HG03139 (cell line): ENCODE measurements around the gene CD59.
A peak's percentile ranks its signal among the peaks of the same experiment; 100 is the strongest.

Experiments
- ATAC-seq: cut with Tn5 transposase; IDR thresholded peaks from one replicate; pipeline ENCODE4 v1.9.1; 2021; ENCODE audit not compliant: unreplicated experiment

CD59 gene, protein sequence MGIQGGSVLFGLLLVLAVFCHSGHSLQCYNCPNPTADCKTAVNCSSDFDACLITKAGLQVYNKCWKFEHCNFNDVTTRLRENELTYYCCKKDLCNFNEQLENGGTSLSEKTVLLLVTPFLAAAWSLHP

DNA sequence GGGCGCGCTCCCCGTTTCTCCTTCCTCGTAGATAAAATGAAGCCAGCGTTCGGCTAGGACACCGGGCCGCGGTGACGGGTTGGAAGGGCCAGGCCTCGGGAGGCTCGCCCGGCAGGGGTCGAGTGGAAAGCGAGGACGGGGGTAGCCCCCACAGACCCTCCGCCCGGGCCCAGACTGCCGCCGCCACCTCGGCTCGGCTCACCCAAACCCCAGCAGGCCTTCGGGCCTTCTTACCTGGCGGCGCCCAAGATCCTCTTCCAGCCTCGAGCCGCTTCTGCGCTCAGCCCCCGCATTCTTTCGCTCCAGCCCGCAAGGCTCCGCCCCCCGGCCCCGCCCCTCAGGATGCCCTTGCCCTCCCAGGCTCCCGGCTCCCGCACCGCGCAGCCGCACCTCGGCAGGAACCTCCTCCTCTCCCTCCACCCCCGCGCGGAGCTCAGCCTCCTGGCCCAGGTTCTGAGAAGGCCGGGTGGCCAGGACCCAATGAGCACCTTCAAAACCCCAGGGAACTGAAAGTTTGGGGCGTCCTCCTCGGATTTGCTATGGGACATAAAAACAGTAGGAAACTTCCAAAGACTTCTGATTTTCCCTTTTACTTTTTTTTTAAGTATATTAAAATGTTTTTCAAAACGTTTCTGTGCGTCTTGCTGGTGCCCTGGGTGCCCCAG is at the start of gene CD59:
CD59 (minus strand) TSS at position 276 of the 665 bp plus-strand sequence. CDS start 13,978 bp downstream, outside the sequence.
- ATAC-seq: peak; percentile 45

DNA sequence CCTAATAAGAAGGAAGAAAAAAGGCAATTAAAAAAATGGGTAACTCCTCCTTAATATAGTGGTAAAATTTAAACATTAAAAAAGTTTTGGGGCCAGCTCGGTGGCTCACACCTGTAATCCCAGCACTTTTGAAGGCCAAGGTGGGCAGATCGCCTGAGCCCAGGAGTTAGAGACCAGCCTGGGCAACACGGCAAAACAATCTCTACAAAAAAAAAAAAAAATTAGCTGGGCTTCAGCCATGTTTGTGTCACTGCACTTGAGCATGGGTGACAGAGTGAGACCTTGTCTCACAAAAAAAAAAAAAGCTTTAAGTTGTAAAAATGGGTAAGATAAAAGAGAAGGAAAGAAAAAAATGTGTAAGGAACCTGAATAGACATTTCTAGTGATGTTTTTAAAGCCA is 49.4 kb upstream of the CD59 start:
- no peak for ATAC-seq

DNA sequence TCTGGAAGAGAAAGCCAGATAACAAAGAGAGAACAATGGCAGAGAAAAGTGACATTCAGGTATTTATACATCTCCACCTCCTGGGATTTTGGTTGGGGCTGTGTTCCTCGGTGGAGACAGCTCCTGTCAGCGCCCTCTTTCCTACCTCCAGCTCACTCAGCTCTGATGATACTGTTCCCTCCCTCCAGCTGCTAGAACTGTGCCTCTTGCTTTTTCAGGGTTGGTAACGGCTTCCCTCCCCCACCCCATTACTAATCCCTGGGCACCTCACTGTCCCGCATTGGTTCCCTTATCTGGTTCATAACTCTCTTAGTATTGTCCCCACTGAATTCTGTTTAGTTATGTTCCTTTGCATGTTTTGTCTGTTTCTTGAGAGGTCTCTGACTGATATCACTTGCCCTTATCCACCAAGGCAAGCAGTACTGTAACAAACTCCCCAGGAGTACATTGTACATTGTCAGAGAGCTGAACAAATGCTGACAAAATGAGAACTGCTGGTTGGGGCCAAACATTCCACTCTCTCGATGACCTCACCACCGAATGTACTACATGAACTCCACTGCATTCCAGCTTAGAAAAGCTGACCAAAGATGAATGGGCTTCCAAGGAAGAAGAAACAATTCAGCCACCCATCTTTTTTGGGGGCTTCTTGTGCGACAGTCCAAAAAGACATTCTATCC is 43.8 kb upstream of the CD59 start:
- no peak for ATAC-seq

DNA sequence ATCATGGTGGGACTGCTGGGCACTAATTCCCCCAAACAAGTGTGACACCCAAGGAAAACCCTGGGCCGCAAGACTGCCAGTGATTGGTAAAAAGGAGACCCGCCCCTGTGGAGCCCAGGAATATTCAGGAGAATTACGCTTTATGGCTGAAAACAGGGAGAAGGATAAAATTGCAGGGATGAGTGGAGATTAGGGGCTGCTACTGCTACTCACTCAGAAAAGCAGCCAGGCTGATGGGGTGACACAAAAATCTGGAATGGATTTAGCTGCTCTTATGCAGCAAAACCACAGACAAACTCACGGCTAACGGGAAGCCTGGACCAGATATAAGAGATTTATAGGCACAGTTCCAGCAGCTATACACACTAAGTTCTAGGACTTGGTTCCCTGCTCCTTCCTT is 42.5 kb upstream of the CD59 start:
- no peak for ATAC-seq

DNA sequence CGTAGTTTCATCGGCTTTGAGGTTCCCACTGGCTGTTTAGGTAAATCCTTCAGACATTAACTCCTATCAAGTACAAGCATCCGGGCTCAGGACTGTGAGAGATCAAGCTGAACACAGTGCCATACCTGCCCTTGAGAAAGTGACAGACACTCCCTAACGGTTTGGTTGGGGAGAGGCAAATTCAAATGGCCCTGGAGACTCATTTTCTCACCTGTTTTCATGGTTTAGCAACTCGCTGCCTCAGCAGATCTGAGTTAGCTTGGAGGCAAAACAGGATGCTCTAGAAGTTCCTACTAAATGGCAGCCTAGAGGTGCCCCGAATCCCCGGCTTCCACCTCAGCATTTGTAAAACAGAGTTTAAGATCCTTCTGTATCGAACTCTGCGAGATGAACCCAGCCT is 41.7 kb upstream of the CD59 start:
- ATAC-seq: no peak

DNA sequence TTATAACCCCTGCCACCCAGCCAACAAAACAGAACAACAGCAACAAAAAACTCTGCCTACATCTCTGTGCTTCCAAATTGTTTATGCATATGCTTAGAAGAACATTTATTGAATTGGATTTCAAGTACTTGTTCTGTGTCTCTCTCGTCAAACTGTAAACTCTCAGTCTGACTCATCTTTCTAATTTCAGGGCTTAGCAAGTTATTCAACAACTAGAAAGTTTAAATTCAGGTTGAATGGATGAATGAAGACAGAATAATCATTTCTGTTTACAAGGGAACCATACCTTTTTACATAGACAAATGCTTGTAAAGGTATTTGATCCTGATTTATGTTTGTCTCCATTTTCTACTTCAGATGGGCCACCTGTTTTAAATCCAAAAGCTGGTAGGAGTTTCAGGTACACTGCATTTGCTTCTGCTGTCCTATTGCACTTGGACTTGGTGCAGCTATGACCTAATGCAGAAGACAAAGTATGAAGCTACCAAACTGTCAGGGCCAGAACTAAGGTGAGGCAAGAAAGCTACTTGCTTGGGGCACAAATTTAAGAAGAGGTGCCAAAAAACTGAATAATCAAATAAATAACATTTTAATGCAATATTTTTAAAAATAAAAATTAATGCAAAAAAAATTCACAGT is 39.7 kb upstream of the CD59 start:
- no peak for ATAC-seq

DNA sequence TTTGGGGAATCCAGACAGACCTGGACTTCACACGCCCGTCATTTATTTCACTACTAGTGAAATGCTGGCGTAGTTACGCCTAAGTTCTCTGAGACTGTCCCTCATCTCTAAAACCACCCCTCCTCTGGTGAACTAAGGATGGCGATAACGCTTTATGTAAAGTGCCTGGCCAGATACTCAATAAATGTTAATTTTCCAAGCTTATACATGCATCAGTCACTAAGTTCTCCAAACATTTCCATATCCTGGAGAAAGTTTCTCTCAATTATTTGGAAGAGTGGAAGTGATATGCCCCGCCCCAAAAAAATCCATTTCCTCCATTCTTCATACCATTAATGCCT is 39.2 kb upstream of the CD59 start:
- no peak for ATAC-seq

DNA sequence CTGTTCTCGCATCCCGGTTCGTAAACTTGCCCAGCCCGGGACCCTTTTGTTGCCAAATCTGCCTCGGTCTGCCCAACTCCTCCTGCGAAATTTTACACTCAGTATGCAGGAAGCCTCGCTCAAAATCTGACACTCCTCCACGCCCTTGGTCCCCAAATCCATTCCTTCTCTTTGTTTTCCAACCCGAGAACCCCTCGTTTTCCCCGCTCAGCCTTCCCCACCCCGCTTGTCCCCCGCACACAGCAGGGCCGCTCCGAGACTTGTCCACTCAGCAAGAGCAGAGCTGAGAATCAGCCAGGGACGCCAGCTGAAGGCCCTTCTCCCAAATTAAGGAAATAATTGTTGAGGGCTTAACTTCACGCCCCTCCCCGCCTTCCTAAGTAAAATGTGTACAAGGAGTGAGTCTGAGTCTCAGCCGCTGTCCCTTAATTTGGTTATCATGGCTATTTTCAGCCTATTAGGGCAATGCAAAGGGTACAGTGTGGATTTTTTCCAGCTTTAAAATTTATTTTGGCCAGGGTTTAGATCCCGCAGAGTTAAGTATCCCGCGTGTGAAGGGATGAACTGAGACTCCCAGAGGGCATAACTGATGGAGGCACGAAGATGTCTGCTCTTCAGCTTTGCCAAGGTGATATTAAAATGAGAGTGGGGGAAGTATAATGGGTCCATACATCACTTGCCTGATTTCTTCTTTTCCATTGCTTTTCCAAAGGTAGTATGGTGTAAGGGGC is 38.7 kb upstream of the CD59 start:
- ATAC-seq: no peak

DNA sequence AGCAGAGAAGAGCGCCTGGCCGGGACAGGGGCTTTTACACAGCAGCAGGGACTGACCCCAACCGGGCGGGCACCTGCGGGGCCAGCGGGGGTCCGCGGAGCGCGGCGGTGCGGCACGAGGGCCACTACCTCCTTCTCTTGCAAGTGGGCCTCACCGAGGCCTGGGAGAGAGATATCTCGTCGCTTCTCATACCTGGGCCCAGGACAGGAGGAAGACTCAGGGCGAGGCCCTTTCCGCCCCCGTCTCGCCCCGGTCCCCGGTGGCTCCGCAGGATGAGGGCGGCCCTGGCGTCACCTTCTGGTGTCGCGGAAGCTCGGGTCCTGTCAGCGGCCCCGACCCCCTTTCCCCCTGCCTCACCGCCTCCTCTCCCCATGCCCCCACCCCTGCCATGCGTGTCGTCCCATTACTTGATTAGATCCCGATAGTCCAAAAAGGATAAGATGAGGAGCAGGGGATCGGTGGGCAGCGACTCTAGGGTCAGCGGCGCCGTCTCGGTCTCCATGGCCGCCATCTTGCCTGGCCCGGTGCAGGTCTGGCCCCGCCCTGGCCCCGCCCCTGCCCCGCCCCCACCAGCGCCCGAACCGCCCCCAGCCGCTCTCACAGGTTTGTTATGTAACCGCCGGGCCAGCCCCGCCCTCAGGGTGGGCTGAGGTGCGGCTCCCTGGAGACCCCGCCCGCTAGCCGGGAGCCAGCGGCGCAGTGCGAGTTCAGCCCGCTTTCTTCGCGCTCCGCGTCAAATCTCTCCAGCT is 37.9 kb upstream of the CD59 start, which contains the start of gene FBXO3:
FBXO3 (minus strand) TSS at position 534 of the 749 bp plus-strand sequence; CDS start at position 511, 23 bp downstream.
- peak; percentile 60 for ATAC-seq

DNA sequence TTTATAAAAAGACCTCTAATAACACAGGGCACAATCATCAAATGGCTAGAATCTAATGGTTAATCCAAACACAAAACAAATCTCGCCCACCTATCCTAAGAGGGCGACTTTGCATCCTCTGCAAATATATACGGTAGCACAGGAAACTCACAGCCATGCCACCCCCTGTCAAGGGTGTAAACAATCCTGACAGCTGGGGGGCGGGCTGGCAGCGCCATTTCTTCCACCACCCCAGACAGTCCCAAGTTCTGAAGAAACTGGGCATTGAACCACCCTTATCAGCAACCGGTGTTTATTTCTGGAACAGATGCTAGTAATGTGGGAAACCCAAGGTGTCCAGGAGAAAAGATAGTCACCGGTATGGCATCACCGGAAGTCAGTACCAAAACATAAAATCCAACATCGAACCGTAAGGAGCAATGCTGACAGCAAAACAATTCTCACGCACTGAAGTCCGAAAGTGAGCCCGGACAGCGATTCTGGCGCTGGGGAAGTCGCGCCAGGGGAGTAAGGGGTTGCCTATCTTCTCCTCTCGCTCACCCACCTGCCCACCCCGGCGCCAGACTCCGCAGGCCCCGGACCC is 37.3 kb upstream of the CD59 start:
- ATAC-seq: peak; percentile 8

DNA sequence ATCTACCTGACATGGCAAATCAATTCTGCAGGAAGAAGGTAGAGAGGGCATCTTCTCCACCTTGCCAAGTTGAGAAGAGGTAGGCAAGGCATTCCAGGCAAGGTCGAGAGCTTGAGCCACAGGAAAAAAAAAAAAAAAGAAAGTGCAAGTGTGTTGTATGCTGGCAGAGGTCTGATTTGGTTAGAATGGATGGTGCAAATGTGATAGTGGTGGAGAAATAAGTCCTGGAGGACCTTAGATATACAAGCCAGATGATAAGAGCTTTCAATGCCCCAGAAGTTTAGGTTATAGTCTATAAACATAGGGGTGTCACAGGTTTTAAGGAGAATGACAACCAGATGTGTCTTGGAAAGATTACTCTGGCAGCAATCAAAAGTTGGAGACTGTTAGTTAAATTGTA is 36.6 kb upstream of the CD59 start:
- no peak for ATAC-seq

DNA sequence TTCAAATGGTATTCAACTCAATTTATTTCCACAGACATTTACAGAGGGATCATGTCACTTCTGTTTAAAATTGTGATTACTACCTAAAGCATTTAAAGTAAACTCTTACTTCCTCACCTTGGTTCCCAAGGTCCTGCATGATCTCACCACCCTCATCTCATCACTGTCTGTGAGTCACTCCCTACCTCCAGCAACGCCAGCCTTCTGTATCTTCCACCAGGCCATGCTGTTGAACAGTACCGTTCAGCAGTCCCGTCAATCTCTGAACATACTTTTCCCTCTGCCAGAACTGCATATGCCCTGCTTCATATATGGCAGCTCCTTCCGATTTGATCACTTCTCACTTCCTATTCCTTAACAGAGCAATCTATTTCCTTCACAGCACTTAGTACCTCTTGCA is 36.1 kb upstream of the CD59 start:
- ATAC-seq: no peak

DNA sequence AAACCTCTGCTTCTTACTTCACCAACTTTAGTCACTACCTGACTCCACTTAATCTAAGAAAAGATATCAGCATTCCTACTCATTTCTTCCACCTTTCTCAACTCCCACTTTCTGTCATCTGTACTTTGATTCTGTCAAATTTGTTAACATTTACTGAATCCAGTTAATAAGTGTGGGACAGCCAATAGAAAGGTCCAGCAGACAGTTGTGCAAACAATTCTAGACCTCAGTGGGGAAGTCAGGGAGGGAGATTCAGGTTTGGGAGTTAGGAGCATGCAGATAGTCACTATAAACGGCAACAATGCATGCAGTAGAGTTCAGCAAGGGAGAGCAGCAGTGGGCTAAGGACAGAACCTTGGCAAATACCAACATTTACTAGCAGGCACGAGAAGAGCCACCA is 34.0 kb upstream of the CD59 start:
- ATAC-seq: no peak

DNA sequence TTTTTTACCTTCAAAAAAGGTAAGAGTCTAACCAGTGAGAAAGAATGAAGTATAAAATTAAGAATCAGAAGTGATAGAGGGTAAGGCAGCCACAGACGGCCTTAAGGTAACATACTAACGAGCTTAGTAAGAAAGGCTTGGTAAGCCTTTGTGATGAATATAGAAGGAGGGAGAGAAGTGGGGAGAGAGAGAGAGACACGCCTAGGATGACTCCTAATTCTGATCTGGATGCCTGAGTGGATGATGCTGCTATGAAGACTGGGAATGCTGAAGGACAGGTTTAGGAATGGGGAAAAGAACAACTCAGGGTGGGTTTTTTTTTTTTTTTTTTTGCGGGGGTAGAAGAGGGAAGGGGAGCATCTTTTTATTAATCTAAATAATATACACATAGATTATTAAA is 33.3 kb upstream of the CD59 start:
- no peak for ATAC-seq

DNA sequence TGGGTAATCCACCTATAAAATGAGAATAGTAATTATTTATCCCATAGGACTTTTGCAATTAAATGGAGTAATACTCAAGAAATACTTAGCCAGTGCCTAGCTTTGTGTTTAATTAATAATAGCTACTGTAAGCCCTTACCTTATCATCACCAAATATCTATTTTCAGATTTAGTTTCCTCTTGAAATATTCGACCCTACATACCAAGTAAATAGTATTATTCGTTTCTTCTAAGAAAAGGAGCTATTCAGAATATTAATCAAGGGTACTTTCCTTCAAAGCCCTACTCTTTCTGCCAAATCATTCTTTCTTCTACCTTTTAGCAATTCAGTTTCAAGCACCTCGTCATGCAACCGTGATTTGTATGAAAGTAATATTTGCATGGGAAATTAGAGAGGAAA is 31.4 kb upstream of the CD59 start:
- no peak for ATAC-seq

DNA sequence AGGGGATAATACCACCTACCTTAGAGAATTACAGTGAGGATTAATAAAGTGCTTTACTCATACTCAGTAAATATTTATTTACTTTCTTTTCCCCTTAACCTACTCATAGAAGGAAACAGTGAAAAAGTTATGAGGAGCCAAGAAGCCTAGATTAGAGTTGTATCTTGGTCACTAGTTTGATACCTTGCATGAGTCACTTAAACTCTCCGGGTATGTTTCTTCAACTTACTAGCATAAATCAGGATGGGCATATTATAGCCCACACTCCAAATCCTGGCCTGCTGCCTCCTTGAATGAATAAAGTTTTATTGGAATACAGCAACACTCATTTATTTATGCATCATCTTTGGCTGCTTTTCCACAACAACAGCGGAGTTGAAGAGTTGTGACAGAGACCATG is 29.9 kb upstream of the CD59 start:
- ATAC-seq: no peak

DNA sequence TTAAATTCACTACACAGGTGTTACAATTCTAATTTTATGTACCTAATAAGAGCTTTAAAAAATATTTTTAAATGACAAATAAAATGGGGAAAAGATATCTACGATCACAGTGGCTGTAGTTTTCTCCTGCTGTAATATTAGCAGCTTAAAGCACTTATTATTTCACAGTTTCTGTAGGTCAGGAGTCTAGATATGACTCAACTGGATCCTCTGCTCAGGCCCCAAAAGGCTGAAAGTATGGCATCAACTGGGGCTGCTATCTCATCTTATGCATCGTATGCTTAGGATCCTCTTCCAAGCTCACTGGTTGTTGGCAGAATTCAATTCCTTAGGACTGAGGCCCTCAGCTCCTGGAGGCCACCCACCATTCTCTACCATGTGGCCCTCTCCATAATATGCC is 25.2 kb upstream of the CD59 start:
- ATAC-seq: peak; percentile 76

DNA sequence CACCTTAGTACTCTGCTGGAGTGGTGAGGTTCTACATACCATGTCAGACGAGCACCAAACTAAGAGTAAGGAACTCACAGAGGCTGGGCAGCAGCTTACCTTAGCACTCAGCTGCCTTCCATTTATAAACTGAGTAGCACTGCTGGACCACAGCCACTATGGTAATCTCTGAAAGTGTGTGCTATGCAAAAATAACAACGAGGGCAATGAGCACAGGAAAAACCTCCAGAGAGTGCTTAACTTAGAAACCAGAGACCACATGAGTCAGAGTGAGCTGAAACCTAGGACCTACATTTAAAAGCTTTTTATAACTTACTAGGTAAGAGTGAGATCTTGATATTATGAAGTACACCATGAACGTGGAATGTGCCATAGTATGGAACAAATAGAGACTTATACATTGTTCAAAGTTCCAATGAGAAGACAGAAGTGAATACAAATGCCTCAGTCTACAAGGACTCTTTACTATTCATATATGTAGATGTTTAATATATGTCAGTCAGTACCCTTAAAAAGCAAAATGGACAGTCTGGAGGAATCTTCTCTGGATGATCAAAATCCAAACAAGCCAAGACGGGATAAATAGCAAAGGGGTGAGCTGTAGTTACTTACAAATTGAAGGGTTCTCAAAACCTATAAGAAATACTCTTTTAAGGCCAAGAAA is 17.2 kb upstream of the CD59 start:
- peak; percentile 92 for ATAC-seq

DNA sequence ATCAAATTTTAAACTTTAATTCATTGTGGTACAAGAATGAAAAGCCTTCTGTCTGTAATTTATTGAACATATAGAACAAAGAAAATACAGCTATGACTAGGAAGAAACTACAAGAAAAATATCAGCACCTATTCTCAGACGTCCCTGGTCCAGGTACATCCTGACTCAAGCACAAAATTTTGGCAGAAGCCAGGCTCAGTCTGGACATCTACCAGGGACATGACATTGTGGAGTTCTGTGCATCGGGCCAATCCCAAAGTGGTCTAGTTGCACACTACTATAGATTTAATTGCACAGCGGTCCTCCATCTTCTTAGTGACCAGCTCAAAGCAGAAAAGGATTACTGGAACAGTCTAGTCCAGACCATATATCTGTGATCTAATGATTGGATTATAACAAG is 15.7 kb upstream of the CD59 start:
- ATAC-seq: no peak

DNA sequence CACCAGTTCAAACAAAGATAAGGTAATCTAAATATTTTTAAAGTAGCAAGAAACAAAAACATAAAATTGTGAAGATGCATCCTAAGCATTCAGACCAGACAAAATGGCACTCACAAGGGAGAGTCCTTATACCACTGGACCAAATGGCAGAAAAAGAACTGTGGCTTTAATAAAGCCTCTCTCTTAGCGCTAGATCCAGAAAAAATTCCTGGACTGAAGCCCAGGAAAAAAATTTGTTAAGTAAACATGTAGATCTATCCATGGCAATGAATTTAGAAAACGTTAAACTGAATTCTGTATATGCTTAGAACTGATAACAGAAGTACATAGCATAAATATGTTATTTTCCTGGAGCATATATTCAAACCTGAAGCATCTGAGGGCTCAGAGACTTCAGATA is 11.8 kb upstream of the CD59 start:
- no peak for ATAC-seq
